CD4-positive, CD25-positive, alpha-beta regulatory T cell (primary cell): ENCODE data around the gene AGBL4. TPM values are rescaled to one million over a fixed set of nuclear protein-coding genes. Genes with fewer than 3 reads are reported as not detected.

Experiments
- ATAC-seq, 2 donors: fragments of 150-1000 bp; cut with Tn5 transposase; one replicate each; pipeline ENCODE4 v1.10.0; 2021; ENCODE audit warnings: low read depth in 2 of 2, moderate number of reproducible peaks in 2 of 2, moderate library complexity in 1 of 2
- DNase-seq, 3 donors: peaks; one replicate each; pipeline versions ENCODE4 v3.0.0 to v3.0.0-alpha.2; 2012 to 2022; ENCODE audit warnings: mixed read lengths in 1 of 3
- H3K27ac ChIP-seq: one replicate; pipeline ENCODE4 v1.7.0; 2013; ENCODE audit warnings: mild to moderate bottlenecking, low read length; ENCODE audit not compliant: insufficient read depth, poor library complexity, severe bottlenecking
- H3K27me3 ChIP-seq: one replicate; pipeline ENCODE4 v1.7.0; 2013; ENCODE audit warnings: low read length; ENCODE audit not compliant: control insufficient read depth, insufficient read depth
- H3K36me3 ChIP-seq: one replicate; pipeline ENCODE4 v1.7.0; 2013; ENCODE audit warnings: mild to moderate bottlenecking, low read length, moderate library complexity; ENCODE audit not compliant: control insufficient read depth, insufficient read depth
- H3K4me1 ChIP-seq: 2 replicates; pipeline ENCODE4 v1.7.0; 2013; ENCODE audit warnings: mild to moderate bottlenecking, low read length; ENCODE audit not compliant: insufficient read depth, control insufficient read depth, poor library complexity, severe bottlenecking
- H3K4me3 ChIP-seq: one replicate; pipeline ENCODE4 v1.7.0; 2013; ENCODE audit warnings: low read depth, mild to moderate bottlenecking, low read length, moderate library complexity
- H3K9me3 ChIP-seq, 2 experiments: 1 replicate in 1 of 2; 2 replicates in 1 of 2; pipeline ENCODE4 v1.7.0; 2013; ENCODE audit warnings: low read length in 2 of 2, mild to moderate bottlenecking in 1 of 2, moderate library complexity in 1 of 2; ENCODE audit not compliant: control insufficient read depth in 2 of 2
- H3K27ac Mint-ChIP-seq, 3 donors: one replicate each; pipeline ENCODE4 v1.8.0; 2020 to 2022; ENCODE audit warnings: mild to moderate bottlenecking in 3 of 3, mixed read lengths in 3 of 3, moderate library complexity in 2 of 3
- H3K27me3 Mint-ChIP-seq: one replicate; pipeline ENCODE4 v1.8.0; 2022; ENCODE audit warnings: mild to moderate bottlenecking, mixed read lengths
- H3K36me3 Mint-ChIP-seq: one replicate; pipeline ENCODE4 v1.8.0; 2020; ENCODE audit warnings: mixed read lengths
- H3K4me1 Mint-ChIP-seq, 4 donors: one replicate each; pipeline ENCODE4 v1.8.0; 2020 to 2022; ENCODE audit warnings: mixed read lengths in 4 of 4, mild to moderate bottlenecking in 1 of 4
- H3K4me3 Mint-ChIP-seq, 4 donors: one replicate each; pipeline ENCODE4 v1.8.0; 2020 to 2022; ENCODE audit warnings: mild to moderate bottlenecking in 4 of 4, mixed read lengths in 4 of 4, moderate library complexity in 3 of 4
- H3K9me3 Mint-ChIP-seq, 7 donors: one replicate each; pipeline ENCODE4 v1.8.0; 2020 to 2022; ENCODE audit warnings: mixed read lengths in 7 of 7, mild to moderate bottlenecking in 3 of 7, moderate library complexity in 2 of 7
- polyA plus RNA-seq, 4 donors: library from polyadenylated mRNA; unstranded; fragments of 300-500 nt; fragmentation: Illumina TruSeq; gene quantifications; one replicate each; pipeline ENCODE4 v1.2.3, GENCODE V29; 2021
- total RNA-seq: library from RNA; stranded (reverse); gene quantifications from one replicate; pipeline ENCODE4 v1.2.3, GENCODE V29; 2022

The AGBL4 gene
- total and polyA plus RNA-seq, 5 donors from 2014 or later, result 0.47 TPM; not detected in 4

- H3K4me3 ChIP-seq, result no peak overlapping the region
- Mint-ChIP-seq H3K9me3 (peaks cover 0 to 6% (median 4%) of the 10 kb centered on the region in 7 donors), H3K27me3 (no peaks in the 10 kb centered on the region), H3K27ac (no peak overlapping the region), H3K4me1 (no peaks in the 10 kb centered on the region), H3K4me3 (no peak overlapping the region), H3K36me3 (no peaks in the 10 kb centered on the region)
- H3K4me1 ChIP-seq, result no peaks in the 10 kb centered on the region
- ATAC-seq (no peak), DNase-seq (no peak)
- no peak overlapping the region for H3K27ac ChIP-seq
- H3K27me3 ChIP-seq, result no peaks in the 10 kb centered on the region
- H3K9me3 ChIP-seq, result no peaks in the 10 kb centered on the region
- no peaks in the 10 kb centered on the region for H3K36me3 ChIP-seq
Observed at GRCh38 chr1:48930011-48930410, 1093.7 kb downstream of the AGBL4 start.

GRCh38 chr1:48924099-48924498 is 1099.7 kb downstream of the AGBL4 start:
- Histone ChIP-seq H3K27me3 (no peaks in the 10 kb centered on the region), H3K27ac (no peak overlapping the region), H3K9me3 (no peaks in the 10 kb centered on the region), H3K4me1 (no peaks in the 10 kb centered on the region), H3K4me3 (no peak overlapping the region), H3K36me3 (no peaks in the 10 kb centered on the region)
- ATAC-seq (no peak), DNase-seq (no peak)
- Mint-ChIP-seq H3K4me1 (no peaks in the 10 kb centered on the region), H3K36me3 (no peaks in the 10 kb centered on the region), H3K27me3 (no peaks in the 10 kb centered on the region), H3K4me3 (no peak overlapping the region), H3K27ac (no peak overlapping the region), H3K9me3 (peaks cover 0 to 6% (median 2%) of the 10 kb centered on the region in 7 donors)

DNA sequence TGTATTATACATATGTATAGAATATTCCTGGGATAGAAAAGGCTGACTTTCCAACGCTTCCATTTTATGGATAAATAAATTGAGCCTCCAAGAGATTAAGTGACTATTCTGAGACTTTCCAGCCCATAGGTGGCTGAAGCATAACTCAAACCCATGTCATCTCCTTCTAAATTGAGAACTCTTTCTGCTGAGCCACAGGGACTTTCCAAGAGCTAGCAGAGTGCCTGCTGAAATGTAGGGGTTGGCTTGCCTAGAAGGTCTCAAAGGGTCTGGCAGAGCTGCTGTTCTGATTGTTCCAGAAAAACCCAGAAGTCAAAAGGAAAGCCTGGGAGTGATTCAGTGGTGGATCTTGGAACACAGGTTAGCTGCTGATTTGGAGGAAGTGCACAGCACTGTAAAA is 1100.6 kb downstream of the AGBL4 start:
- H3K9me3 ChIP-seq, result no peaks in the 10 kb centered on the region
- Mint-ChIP-seq H3K4me3 (no peak overlapping the region), H3K27ac (no peak overlapping the region), H3K27me3 (no peaks in the 10 kb centered on the region), H3K4me1 (no peaks in the 10 kb centered on the region), H3K9me3 (peaks cover 0 to 6% (median 2%) of the 10 kb centered on the region in 7 donors), H3K36me3 (no peaks in the 10 kb centered on the region)
- H3K27ac ChIP-seq, result no peak overlapping the region
- H3K4me3 ChIP-seq, result no peak overlapping the region
- no peaks in the 10 kb centered on the region for H3K36me3 ChIP-seq
- no peak for DNase-seq
- ATAC-seq, result no peak
- no peaks in the 10 kb centered on the region for H3K4me1 ChIP-seq
- no peaks in the 10 kb centered on the region for H3K27me3 ChIP-seq

GRCh38 chr1:48920851-48921250 is 1102.9 kb downstream of the AGBL4 start:
- Mint-ChIP-seq H3K4me1 (no peaks in the 10 kb centered on the region), H3K9me3 (peaks cover 0 to 4% (median 0%) of the 10 kb centered on the region in 7 donors), H3K27me3 (no peaks in the 10 kb centered on the region), H3K27ac (no peak overlapping the region), H3K36me3 (no peaks in the 10 kb centered on the region), H3K4me3 (no peak overlapping the region)
- ATAC-seq (no peak), DNase-seq (no peak)
- H3K36me3 ChIP-seq, result no peaks in the 10 kb centered on the region
- H3K4me3 ChIP-seq, result no peak overlapping the region
- H3K4me1 ChIP-seq, result no peaks in the 10 kb centered on the region
- no peak overlapping the region for H3K27ac ChIP-seq
- no peaks in the 10 kb centered on the region for H3K9me3 ChIP-seq
- H3K27me3 ChIP-seq, result peaks cover 3% of the 10 kb centered on the region

GRCh38 chr1:48917901-48918603 is 1105.7 kb downstream of the AGBL4 start:
- Histone ChIP-seq H3K4me1 (no peaks in the 10 kb centered on the region), H3K9me3 (no peaks in the 10 kb centered on the region), H3K27ac (no peak overlapping the region), H3K4me3 (no peak overlapping the region), H3K27me3 (peaks cover 3% of the 10 kb centered on the region), H3K36me3 (no peaks in the 10 kb centered on the region)
- H3K9me3 Mint-ChIP-seq, result peaks cover 0 to 2% (median 0%) of the 10 kb centered on the region in 7 donors
- no peaks in the 10 kb centered on the region for H3K27me3 Mint-ChIP-seq
- H3K27ac Mint-ChIP-seq, result no peak overlapping the region
- DNase-seq (no peak), ATAC-seq (no peak)
- H3K4me3 Mint-ChIP-seq, result no peak overlapping the region
- no peaks in the 10 kb centered on the region for H3K4me1 Mint-ChIP-seq
- H3K36me3 Mint-ChIP-seq, result no peaks in the 10 kb centered on the region

DNA sequence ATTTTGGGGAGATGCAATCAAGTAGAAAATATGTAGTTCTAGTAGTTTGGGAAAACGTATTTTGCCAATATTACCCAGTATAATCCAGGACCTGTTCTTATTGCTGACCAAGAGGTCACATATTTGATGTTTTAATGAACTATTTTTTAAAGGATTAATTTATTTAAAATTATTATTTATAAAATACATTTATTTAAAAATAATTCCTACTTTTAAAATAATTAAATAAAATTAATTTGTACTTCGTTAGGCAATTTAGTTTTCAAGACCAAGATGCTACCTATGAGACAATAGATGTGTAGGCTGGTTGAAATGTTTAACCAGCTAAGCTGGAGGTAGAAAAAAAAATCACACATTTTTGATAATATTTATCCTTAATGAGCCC is 1106.7 kb downstream of the AGBL4 start:
- Mint-ChIP-seq H3K9me3 (peaks cover 0 to 2% (median 0%) of the 10 kb centered on the region in 7 donors), H3K4me1 (no peaks in the 10 kb centered on the region), H3K27me3 (no peaks in the 10 kb centered on the region), H3K27ac (no peak overlapping the region), H3K4me3 (no peak overlapping the region), H3K36me3 (no peaks in the 10 kb centered on the region)
- no peaks in the 10 kb centered on the region for H3K36me3 ChIP-seq
- no peaks in the 10 kb centered on the region for H3K4me1 ChIP-seq
- no peak for ATAC-seq
- no peaks in the 10 kb centered on the region for H3K9me3 ChIP-seq
- no peak overlapping the region for H3K27ac ChIP-seq
- H3K27me3 ChIP-seq, result peaks cover 3% of the 10 kb centered on the region
- H3K4me3 ChIP-seq, result no peak overlapping the region
- no peak for DNase-seq

- DNase-seq (no peak), ATAC-seq (no peak)
- Histone ChIP-seq H3K36me3 (no peaks in the 10 kb centered on the region), H3K9me3 (no peaks in the 10 kb centered on the region), H3K27me3 (peaks cover 3% of the 10 kb centered on the region), H3K27ac (no peak overlapping the region), H3K4me3 (no peak overlapping the region), H3K4me1 (no peaks in the 10 kb centered on the region)
- H3K4me1 Mint-ChIP-seq, result no peaks in the 10 kb centered on the region
- H3K36me3 Mint-ChIP-seq, result no peaks in the 10 kb centered on the region
- H3K27me3 Mint-ChIP-seq, result no peaks in the 10 kb centered on the region
- no peak overlapping the region for H3K27ac Mint-ChIP-seq
- H3K9me3 Mint-ChIP-seq, result peaks cover 0 to 2% (median 0%) of the 10 kb centered on the region in 7 donors
- H3K4me3 Mint-ChIP-seq, result no peak overlapping the region
Observed at GRCh38 chr1:48916130-48917069, 1107.4 kb downstream of the AGBL4 start.
